ENCODE measurements around the gene HPX.

The HPX gene

GRCh38 chr11:6442441-6442840 is 1.7 kb upstream of the HPX start:
- TF ChIP-seq ZNF8 (CRISPR knock-in tag; IDR thresholded peaks at IDR 0.05) (no peak), CSDC2 (CRISPR knock-in tag; IDR thresholded peaks at IDR 0.05) (no peak), SNAI2 (CRISPR knock-in tag; IDR thresholded peaks at IDR 0.05) (no peak), CREB5 (CRISPR knock-in tag; IDR thresholded peaks at IDR 0.05; ENCODE audit: low read depth) (no peak)
- ATAC-seq: no peak

- ATAC-seq: peak; percentile 85
- no peak for TF ChIP-seq ZNF565 (CRISPR knock-in tag; conservative IDR thresholded peaks at IDR 0.05; ENCODE audit: low read depth)
- no peak for TF ChIP-seq CSDC2 (CRISPR knock-in tag; IDR thresholded peaks at IDR 0.05)
- no peak for TF ChIP-seq RARB (CRISPR knock-in tag; IDR thresholded peaks at IDR 0.05)
- no peak for TF ChIP-seq ZFP30 (CRISPR knock-in tag; IDR thresholded peaks at IDR 0.05)
- no peak for TF ChIP-seq SNAI2 (CRISPR knock-in tag; IDR thresholded peaks at IDR 0.05)
- no peak for TF ChIP-seq ISL1 (CRISPR knock-in tag; IDR thresholded peaks at IDR 0.05)
- no peak for TF ChIP-seq CREB5 (CRISPR knock-in tag; IDR thresholded peaks at IDR 0.05; ENCODE audit: low read depth)
- TF ChIP-seq ARNTL (CRISPR knock-in tag; IDR thresholded peaks at IDR 0.05; ENCODE audit: borderline replicate concordance, low read depth): no peak
- no peak for TF ChIP-seq GLIS3 (CRISPR knock-in tag; IDR thresholded peaks at IDR 0.05)
- TF ChIP-seq, protein P1, sequence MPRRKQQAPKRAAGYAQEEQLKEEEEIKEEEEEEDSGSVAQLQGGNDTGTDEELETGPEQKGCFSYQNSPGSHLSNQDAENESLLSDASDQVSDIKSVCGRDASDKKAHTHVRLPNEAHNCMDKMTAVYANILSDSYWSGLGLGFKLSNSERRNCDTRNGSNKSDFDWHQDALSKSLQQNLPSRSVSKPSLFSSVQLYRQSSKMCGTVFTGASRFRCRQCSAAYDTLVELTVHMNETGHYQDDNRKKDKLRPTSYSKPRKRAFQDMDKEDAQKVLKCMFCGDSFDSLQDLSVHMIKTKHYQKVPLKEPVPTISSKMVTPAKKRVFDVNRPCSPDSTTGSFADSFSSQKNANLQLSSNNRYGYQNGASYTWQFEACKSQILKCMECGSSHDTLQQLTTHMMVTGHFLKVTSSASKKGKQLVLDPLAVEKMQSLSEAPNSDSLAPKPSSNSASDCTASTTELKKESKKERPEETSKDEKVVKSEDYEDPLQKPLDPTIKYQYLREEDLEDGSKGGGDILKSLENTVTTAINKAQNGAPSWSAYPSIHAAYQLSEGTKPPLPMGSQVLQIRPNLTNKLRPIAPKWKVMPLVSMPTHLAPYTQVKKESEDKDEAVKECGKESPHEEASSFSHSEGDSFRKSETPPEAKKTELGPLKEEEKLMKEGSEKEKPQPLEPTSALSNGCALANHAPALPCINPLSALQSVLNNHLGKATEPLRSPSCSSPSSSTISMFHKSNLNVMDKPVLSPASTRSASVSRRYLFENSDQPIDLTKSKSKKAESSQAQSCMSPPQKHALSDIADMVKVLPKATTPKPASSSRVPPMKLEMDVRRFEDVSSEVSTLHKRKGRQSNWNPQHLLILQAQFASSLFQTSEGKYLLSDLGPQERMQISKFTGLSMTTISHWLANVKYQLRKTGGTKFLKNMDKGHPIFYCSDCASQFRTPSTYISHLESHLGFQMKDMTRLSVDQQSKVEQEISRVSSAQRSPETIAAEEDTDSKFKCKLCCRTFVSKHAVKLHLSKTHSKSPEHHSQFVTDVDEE (CRISPR knock-in tag; IDR thresholded peaks at IDR 0.05): no peak
- TF ChIP-seq CSRNP3 (CRISPR knock-in tag; IDR thresholded peaks at IDR 0.05): no peak
- no peak for TF ChIP-seq ESRRG (CRISPR knock-in tag; IDR thresholded peaks at IDR 0.05)
- TF ChIP-seq, protein P2, sequence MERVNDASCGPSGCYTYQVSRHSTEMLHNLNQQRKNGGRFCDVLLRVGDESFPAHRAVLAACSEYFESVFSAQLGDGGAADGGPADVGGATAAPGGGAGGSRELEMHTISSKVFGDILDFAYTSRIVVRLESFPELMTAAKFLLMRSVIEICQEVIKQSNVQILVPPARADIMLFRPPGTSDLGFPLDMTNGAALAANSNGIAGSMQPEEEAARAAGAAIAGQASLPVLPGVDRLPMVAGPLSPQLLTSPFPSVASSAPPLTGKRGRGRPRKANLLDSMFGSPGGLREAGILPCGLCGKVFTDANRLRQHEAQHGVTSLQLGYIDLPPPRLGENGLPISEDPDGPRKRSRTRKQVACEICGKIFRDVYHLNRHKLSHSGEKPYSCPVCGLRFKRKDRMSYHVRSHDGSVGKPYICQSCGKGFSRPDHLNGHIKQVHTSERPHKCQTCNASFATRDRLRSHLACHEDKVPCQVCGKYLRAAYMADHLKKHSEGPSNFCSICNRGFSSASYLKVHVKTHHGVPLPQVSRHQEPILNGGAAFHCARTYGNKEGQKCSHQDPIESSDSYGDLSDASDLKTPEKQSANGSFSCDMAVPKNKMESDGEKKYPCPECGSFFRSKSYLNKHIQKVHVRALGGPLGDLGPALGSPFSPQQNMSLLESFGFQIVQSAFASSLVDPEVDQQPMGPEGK (CRISPR knock-in tag; IDR thresholded peaks at IDR 0.05; ENCODE audit: borderline replicate concordance): no peak
Observed at GRCh38 chr11:6438979-6439571, 1.7 kb downstream of the HPX start.

- ATAC-seq: no peak
- TF ChIP-seq PPARA (CRISPR knock-in tag; IDR thresholded peaks at IDR 0.05; ENCODE audit: borderline replicate concordance): no peak
- no peak for TF ChIP-seq POU6F1 (CRISPR knock-in tag; IDR thresholded peaks at IDR 0.05; ENCODE audit: borderline replicate concordance, low read depth)
- TF ChIP-seq BACH2 (CRISPR knock-in tag; IDR thresholded peaks at IDR 0.05; ENCODE audit: borderline replicate concordance): no peak
- no peak for TF ChIP-seq TCF4 (CRISPR knock-in tag; IDR thresholded peaks at IDR 0.05; ENCODE audit: borderline replicate concordance)
- no peak for TF ChIP-seq RARB (CRISPR knock-in tag; IDR thresholded peaks at IDR 0.05)
- no peak for TF ChIP-seq ESRRG (CRISPR knock-in tag; IDR thresholded peaks at IDR 0.05)
- no peak for TF ChIP-seq ZC3H10 (CRISPR knock-in tag; IDR thresholded peaks at IDR 0.05)
Observed at GRCh38 chr11:6437993-6438392, 2.8 kb downstream of the HPX start.

Measured in SK-N-SH treated with all-trans-retinoic acid at 6 μM for 48 hours (cell line).